B cell (primary cell): ENCODE data around the gene NBR1. TPM values are rescaled to one million over a fixed set of nuclear protein-coding genes. Genes with fewer than 3 reads are reported as not detected.
A peak's percentile ranks its signal among the peaks of the same experiment; 100 is the strongest.

Experiments
- ATAC-seq: fragments of 200-7000 bp; cut with Tn5 transposase; one replicate; pipeline ENCODE4 v1.10.0; 2021; ENCODE audit warnings: low read depth, mild to moderate bottlenecking, moderate number of reproducible peaks, moderate library complexity
- CTCF ChIA-PET: fragments of 350-600 bp; sonication (Branson Sonifier 250); formaldehyde crosslinking; loops from one replicate; lab custom pipeline; 2021; ENCODE audit warnings: antibody characterized with exemption, inconsistent platforms; lab: Charles Lee
- POLR2A ChIA-PET: fragments of 350-600 bp; sonication (Branson Sonifier 250); formaldehyde crosslinking; loops from one replicate; lab custom pipeline; 2021; ENCODE audit warnings: antibody characterized with exemption; lab: Charles Lee
- DNase-seq: peaks from one replicate; pipeline ENCODE4 v3.0.0; 2013
- H2AFZ ChIP-seq: 2 replicates; pipeline ENCODE4 v1.6.1; 2012; ENCODE audit warnings: mild to moderate bottlenecking, low read depth, low read length; ENCODE audit not compliant: insufficient read depth, poor library complexity, severe bottlenecking
- H3K27ac ChIP-seq, 2 donors: 1 replicate in 1 of 2; 2 replicates in 1 of 2; pipeline ENCODE4 v1.5.1; 2012 to 2013; ENCODE audit warnings: low read length in 2 of 2, mild to moderate bottlenecking in 2 of 2, moderate library complexity in 1 of 2
- H3K27me3 ChIP-seq, 4 experiments: fragments of 200-600 bp in 1 of 4; sonication (generic) in 1 of 4; replicated peaks in 1 of 4; 1 replicate in 2 of 4; 2 replicates in 2 of 4; pipeline versions ENCODE4 v1.6.1 to v1.7.0; 2013 to 2016; ENCODE audit warnings: low read length in 3 of 4, mild to moderate bottlenecking in 2 of 4, mixed read lengths in 1 of 4, moderate library complexity in 1 of 4; ENCODE audit not compliant: insufficient read depth in 4 of 4, control insufficient read depth in 3 of 4; ENCODE audit errors: control extremely low read depth in 1 of 4
- H3K36me3 ChIP-seq, 2 experiments: replicated peaks in 1 of 2; 1 replicate in 1 of 2; 2 replicates in 1 of 2; pipeline versions ENCODE4 v1.6.1 to v1.7.1; 2013; ENCODE audit warnings: low read length in 1 of 2; ENCODE audit not compliant: insufficient read depth in 2 of 2, control insufficient read depth in 1 of 2; ENCODE audit errors: control extremely low read depth in 1 of 2, extremely low read depth in 1 of 2
- H3K4me1 ChIP-seq, 2 donors: fragments of 200-600 bp in 1 of 2; sonication (generic) in 1 of 2; 1 replicate in 1 of 2; 2 replicates in 1 of 2; pipeline versions ENCODE4 v1.5.1 to v1.6.1; 2013 to 2017; ENCODE audit warnings: low read length in 2 of 2; ENCODE audit not compliant: control insufficient read depth in 2 of 2, insufficient read depth in 2 of 2
- H3K4me2 ChIP-seq: replicated peaks from 2 replicates; pipeline ENCODE3; 2012; ENCODE audit warnings: mild to moderate bottlenecking, low read depth, low read length; ENCODE audit not compliant: poor library complexity, severe bottlenecking
- H3K4me3 ChIP-seq, 5 experiments: fragments of 200-600 bp in 1 of 5; sonication (generic) in 1 of 5; 1 replicate in 3 of 5; 2 replicates in 2 of 5; pipeline versions ENCODE4 v1.5.1 to v1.7.0; 2011 to 2016; ENCODE audit warnings: low read length in 4 of 5, mild to moderate bottlenecking in 4 of 5, low read depth in 2 of 5, control low read depth in 1 of 5, moderate library complexity in 1 of 5; ENCODE audit not compliant: insufficient read depth in 1 of 5; ENCODE audit errors: control extremely low read depth in 1 of 5, extremely low read depth in 1 of 5
- H3K79me2 ChIP-seq: fragments of 200-600 bp; sonication (generic); one replicate; pipeline ENCODE4 v1.6.0; 2016; ENCODE audit warnings: low read length; ENCODE audit not compliant: control insufficient read depth, insufficient read depth
- H3K9ac ChIP-seq: fragments of 200-600 bp; sonication (generic); 2 replicates; pipeline ENCODE4 v1.6.1; 2017; ENCODE audit warnings: mild to moderate bottlenecking, low read length, moderate library complexity
- H3K9me3 ChIP-seq, 3 donors: one replicate each; pipeline versions ENCODE4 v1.6.1 to v1.7.1; 2013; ENCODE audit warnings: low read length in 2 of 3; ENCODE audit not compliant: control insufficient read depth in 2 of 3, insufficient read depth in 1 of 3; ENCODE audit errors: control extremely low read depth in 1 of 3
- H4K20me1 ChIP-seq: 2 replicates; pipeline ENCODE4 v1.6.0; 2012; ENCODE audit warnings: mild to moderate bottlenecking, low read length; ENCODE audit not compliant: insufficient read depth, control insufficient read depth, poor library complexity, severe bottlenecking
- H3K27ac Mint-ChIP-seq: one replicate; pipeline ENCODE4 v1.8.0; 2021; ENCODE audit warnings: mixed read lengths
- H3K27me3 Mint-ChIP-seq: one replicate; pipeline ENCODE4 v1.8.0; 2021; ENCODE audit warnings: mixed read lengths
- H3K4me1 Mint-ChIP-seq: one replicate; pipeline ENCODE4 v1.8.0; 2021; ENCODE audit warnings: mixed read lengths
- H3K4me3 Mint-ChIP-seq: one replicate; pipeline ENCODE4 v1.8.0; 2021; ENCODE audit warnings: mixed read lengths
- H3K9me3 Mint-ChIP-seq: one replicate; pipeline ENCODE4 v1.8.0; 2022; ENCODE audit warnings: mixed read lengths; ENCODE audit not compliant: insufficient read depth
- CTCF ChIP-seq: fragments of 200-600 bp; IDR thresholded peaks from one replicate; pipeline ENCODE4 v1.8.0; 2022; ENCODE audit warnings: antibody characterized with exemption, mild to moderate bottlenecking
- EZH2 ChIP-seq: IDR thresholded peaks from 2 replicates; pipeline ENCODE4 v1.6.1; 2012; ENCODE audit warnings: borderline replicate concordance, low read depth, mild to moderate bottlenecking, moderate library complexity, low read length; ENCODE audit not compliant: insufficient read depth, poor library complexity, severe bottlenecking
- WGBS: methylation state at CpG from one replicate; pipeline ENCODE4 v1.1.5; 2013; ENCODE audit warnings: missing lambda C conversion rate; ENCODE audit not compliant: insufficient coverage; 5-methylcytosine and 5-hydroxymethylcytosine counted together
- intact Hi-C: fragments of 100-400 bp; cut with micrococcal nuclease; formaldehyde crosslinking; loops from one replicate; pipeline ENCODE4 v1.10.0; 2022
- polyA plus RNA-seq: library from polyadenylated mRNA; depleted of rRNA; stranded (reverse); fragments of >200 nt; gene quantifications from 2 replicates; pipeline ENCODE4 v1.2.3, GENCODE V29; 2012
- total RNA-seq, 2 donors: library from RNA; stranded (reverse); fragments of 120-200 nt in 1 of 2; gene quantifications; 1 replicate in 1 of 2; 2 replicates in 1 of 2; pipeline versions ENCODE4 v1.2.3 to v1.2.4, GENCODE V29; 2013 to 2022

Gene NBR1
- total and polyA plus RNA-seq, 2 donors (not counting 1 experiment from before 2014, with no cell fraction given), result 18.8 to 43.9 TPM

GRCh38 chr17:43125133-43125966 lies 45.7 kb upstream of the NBR1 start, which contains the start of gene BRCA1:
TSS of gene BRCA1 (minus strand) at chr17:43125364. CDS start at chr17:43124096, 1,268 bp downstream.
- intact Hi-C loops, result loop anchor here (1.0 to 2.0 kb wide), 6 partner anchors 45 to 357 kb away; partner anchors contain the start of genes DHX8, IFI35, RPL27 and TMEM106A
- Histone ChIP-seq H3K9ac (peak within 1 kb of the TSS; percentile 88), H2AFZ (peak within 1 kb of the TSS; percentile 91), H4K20me1 (no peaks in the 10 kb centered on the region), H3K27ac (peak within 1 kb of the TSS; percentile 60 to 82), H3K4me3 (peak within 1 kb of the TSS; percentile 68 to 97 (median 92)), H3K27me3 (no peaks in the 10 kb centered on the region), H3K4me1 (peaks cover 12 to 24% of the 10 kb centered on the region in 2 donors), H3K79me2 (peaks cover 28% of the 10 kb centered on the region), H3K4me2 (peak within 1 kb of the TSS; percentile 93), H3K9me3 (no peaks in the 10 kb centered on the region), H3K36me3 (peaks cover 0 to 6% of the 10 kb centered on the region in 2 experiments)
- no peaks in the 10 kb centered on the region for H3K9me3 Mint-ChIP-seq
- TF ChIP-seq CTCF, result no peak
- no peak for TF ChIP-seq EZH2
- ATAC-seq, result peak; percentile 100
- no peaks in the 10 kb centered on the region for H3K27me3 Mint-ChIP-seq
- DNase-seq, result peak; percentile 98
- CTCF ChIA-PET, result interaction anchor here (0.7 kb wide), 2 partner anchors 75 to 268 kb away, joined by 4 to 5 read pairs; no protein-coding TSS in a partner anchor
- peak within 1 kb of the TSS; percentile 91 for H3K27ac Mint-ChIP-seq
- H3K4me1 Mint-ChIP-seq, result peaks cover 31% of the 10 kb centered on the region
- WGBS, result 0% methylated on average over 26 of the region's 38 CpGs
- POLR2A ChIA-PET, result interaction anchor here (0.5 to 1.2 kb wide), 5 partner anchors 44 to 1075 kb away, joined by 3 to 9 read pairs (median 5); partner anchors contain the start of genes NBR1 and RPL27
- peak within 1 kb of the TSS; percentile 91 for H3K4me3 Mint-ChIP-seq
